Right renal cortex interstitium (tissue), 3 donors: Measurements from ENCODE around the gene CDKL4. TPM values are rescaled to one million over a fixed set of nuclear protein-coding genes. Genes with fewer than 3 reads are reported as not detected.
"Not testable (repeated sequence)": the region's sequence is repeated elsewhere in the genome, so short reads cannot be mapped to it uniquely, and the experiment has no call there.

ENCODE experiments used
- DNase-seq, 3 donors: peaks; one replicate each; pipeline ENCODE4 v3.0.0-alpha.2; 2013; ENCODE audit warnings: low read depth in 3 of 3, low spot score in 2 of 3
- polyA plus RNA-seq, 3 donors: library from polyadenylated mRNA; unstranded; fragments of 120-200 nt; gene quantifications; one replicate each; pipeline ENCODE4 v1.2.1, GENCODE V29; 2013; ENCODE audit not compliant: insufficient read length in 3 of 3

Gene CDKL4
- polyA plus RNA-seq, 3 donors = 0.81 to 1.0 (median 0.90) TPM

- no peak for DNase-seq
Observed at GRCh38 chr2:39234754-39235153, 9.0 kb downstream of the CDKL4 start.

DNA sequence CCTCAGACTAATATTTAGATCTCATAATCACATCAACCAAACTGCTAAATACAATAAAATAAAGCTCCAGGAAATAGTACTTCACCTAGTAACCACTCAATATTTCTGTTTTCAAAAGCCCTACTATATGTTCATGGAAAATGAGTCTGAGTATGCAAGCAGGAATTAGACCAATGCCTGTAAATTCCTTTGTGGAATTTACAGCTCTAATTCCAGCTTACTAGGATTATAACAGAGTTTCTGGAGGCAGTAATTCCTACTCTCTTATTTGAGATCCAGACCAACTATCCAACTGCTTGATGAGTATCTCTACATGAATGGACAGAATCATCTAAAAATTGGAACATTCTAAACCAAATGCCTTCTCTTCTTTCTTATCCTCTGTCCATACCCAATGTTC, 11.6 kb downstream of the CDKL4 start:
- DNase-seq = no peak

GRCh38 chr2:39228413-39229209, 15.2 kb downstream of the CDKL4 start:
- DNase-seq = no peak

DNA sequence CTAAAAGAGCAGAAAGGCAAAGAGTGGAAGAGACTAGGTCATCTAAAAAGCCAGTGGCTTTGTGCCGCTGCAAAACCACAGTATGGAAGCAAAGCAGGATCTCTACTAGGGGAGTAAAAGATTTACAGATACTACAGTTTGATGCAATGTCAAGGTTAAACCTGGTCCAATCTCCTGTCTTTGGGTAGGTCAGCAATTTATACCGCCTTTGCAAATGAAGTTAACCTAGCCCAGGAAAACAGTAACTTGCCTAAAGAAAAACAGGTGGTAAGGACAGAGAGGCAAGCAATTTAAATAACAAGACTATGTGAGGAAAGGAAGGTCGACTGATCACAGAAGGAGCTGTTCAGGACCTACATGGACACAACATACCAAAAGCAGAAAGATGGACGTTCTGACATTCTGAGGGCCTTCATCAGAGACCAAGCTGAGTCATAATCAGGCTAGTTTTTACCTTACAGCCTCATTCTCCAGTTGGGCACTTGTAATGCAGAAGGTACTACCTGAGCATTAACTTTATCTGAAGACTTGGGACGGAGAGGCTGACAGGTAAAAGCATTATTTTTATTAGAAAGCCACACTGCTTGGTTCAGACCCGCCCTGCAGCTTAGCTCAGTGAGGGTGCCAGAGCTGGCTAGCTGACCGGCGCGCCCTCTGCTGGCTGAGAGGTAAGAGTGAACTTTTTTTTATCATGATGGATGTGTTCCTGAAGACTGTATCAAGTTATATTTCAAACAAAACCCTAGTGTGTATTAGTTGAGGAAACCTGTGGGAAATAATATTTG, 15.9 kb downstream of the CDKL4 start:
- peak; percentile 31 to 56 (median 51) for DNase-seq

DNA sequence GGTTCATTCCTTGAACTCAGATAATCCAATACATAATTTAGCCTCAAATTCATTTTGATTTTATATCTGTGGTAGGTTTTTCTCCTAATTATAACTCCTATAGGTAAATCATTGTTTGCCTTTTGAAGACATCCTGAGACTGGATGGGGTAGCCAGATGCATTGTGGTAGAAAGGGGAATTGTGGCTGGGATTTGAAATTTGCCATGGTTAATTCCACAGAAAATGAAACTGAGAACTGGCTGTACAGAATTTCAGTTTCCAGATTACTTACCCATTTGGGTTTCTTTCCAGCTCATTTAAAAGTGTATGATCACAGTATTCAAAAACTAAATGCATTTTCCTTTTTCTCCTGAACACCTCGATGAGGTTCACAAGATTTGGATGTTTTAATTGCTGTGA, 18.2 kb downstream of the CDKL4 start:
- DNase-seq = no peak

GRCh38 chr2:39223909-39224308, 19.9 kb downstream of the CDKL4 start:
- DNase-seq = no peak

- no peak for DNase-seq
Observed at GRCh38 chr2:39221459-39221858, 22.3 kb downstream of the CDKL4 start.

DNA sequence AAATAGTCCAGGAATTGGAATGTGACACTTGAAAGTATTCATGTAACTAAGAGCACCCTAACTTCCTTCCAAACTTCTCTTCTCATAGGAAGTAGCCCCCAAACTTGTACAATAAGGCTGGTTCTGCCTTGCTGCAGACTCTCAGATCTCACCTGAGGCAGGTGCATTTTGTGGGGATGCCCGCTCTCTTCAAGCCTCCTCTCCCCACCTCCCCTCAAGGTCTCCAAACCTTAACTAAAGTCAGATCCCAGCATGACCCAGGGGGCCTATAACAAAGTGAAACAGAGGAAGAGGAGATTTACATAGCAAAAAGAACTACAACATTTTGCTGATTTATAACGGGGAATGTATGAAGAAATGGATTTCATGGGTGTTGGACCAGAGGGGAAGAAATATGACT, 23.6 kb downstream of the CDKL4 start:
- no peak for DNase-seq

DNA sequence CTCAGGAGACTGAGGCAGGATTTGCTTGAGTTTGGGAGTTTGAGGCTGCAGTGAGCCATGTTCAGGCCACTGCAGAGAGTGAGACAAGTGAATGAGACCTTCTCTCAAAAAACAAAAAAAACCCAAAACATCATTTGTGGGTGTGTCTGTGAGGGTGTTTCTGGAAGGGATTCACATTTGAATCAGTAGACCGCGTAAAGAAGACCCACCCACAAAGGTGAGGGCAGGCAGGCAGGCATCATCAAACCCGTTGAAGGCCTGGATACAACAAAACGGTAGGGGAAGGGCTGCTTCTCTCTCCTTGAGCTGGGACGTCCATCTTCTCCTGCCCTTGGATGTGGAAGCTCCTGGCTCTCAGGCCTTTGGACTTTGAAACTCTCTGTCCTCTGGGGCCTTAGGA, 25.4 kb downstream of the CDKL4 start:
- no peak for DNase-seq

DNA sequence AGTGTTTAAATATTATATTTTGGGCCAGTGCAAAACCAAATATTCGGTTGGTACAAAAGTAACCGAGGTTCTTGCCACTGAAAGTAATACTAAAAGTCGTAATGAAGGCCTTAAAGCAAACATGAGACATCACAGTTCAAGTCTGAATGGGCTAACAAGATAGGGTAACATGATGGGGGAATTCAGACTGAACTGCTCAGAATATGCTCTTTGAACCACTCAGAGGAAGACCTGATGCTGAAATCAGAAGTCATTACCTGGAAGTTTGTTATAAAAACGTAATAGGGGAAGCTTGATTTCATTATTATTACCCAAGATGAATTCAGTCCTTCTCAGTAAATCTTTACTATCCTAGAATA, 26.6 kb downstream of the CDKL4 start:
- no peak for DNase-seq

DNA sequence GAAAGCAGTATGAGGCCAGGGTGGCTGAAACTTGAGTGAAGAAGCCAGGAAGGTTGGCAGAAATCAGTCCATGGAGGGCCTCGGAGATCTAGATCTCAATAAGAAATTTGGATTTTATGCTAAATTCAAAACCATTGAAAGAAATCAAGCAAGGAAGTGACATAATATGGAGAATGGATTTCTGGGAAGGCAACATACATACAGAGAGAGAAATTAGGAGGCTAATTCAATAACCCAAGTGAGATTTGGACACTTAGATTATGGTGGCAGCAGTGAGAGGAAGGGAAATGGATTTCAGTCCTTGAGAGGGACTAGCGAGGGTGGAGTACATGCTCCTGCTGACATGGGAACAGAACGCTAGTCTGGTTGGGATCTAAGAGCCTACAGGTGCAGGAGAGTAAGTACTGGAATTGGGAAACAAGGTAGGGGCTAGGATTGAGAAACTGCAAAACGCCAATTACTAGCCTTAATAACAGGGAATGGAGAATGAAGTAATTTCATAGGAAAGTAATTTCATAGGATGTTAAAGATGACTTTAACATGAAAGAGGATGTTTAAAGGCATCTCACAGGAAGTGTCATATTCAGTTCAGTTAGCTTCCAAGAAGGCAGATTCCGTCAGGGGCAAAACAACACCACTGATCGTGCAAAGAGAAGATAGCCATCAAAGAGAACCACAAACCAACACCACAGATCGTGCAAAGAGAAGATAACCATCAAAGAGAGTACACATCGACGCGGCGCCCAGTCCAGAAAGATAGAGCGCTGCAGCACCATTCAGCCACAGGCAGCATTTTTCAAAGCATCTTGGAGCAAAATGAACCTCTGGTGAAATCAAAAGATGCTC, 27.2 kb downstream of the CDKL4 start:
- no peak for DNase-seq

DNA sequence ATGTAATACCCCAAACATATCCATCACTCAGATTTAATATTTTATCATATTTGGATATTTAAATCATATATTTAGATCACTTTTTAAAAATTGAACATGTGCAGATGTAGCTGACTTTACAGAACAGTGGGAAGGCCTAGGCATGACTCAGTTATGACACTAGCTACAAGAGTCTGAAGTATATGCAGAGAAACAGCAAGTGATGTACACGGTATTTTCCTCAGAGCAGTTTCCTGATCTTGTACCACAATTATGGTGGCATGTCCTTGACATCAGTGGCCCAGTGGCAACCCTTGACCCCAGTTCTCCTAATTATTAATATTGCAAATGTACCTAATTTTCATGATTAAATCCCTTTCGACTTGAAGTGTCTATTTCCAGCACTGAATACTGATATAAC, 28.2 kb downstream of the CDKL4 start:
- no peak for DNase-seq

DNA sequence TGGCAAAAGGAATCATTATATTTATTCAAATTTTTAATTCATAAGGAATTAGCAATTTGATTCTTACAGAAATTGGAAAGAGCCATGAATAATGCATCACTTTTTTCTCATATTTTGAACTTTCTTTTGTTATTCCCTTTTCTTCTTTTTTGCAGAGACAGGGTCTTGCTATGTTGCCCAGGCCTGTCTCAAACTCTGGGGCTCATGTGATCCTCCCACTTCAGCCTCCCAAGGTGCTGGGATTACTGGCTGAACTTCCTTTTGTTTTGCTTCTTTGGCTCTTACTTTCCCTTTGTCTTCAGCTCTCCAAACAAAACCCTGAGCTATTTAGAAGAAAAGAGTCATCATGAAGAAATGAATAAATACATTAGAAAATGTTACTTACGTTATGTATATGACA, 30.8 kb downstream of the CDKL4 start:
- DNase-seq = no peak

DNA sequence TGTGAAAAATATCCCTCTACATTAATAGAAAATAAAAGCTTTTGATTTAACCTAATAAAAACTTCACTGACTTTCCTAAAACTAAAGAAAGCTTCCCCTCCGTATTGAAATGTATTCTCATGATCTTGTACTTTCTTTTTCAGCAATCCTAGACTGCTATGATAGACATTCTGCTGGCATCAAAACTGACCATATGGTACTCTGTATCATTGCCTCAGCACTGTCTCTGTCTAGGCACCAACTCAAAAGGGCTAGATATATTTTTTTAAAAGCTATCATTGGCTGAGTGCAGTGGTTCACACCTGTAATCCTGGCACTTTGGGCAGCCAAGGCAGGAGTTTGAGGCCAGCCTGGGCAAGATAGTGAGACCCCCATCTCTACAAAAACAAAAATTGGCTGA, 32.9 kb downstream of the CDKL4 start:
- no peak for DNase-seq

DNA sequence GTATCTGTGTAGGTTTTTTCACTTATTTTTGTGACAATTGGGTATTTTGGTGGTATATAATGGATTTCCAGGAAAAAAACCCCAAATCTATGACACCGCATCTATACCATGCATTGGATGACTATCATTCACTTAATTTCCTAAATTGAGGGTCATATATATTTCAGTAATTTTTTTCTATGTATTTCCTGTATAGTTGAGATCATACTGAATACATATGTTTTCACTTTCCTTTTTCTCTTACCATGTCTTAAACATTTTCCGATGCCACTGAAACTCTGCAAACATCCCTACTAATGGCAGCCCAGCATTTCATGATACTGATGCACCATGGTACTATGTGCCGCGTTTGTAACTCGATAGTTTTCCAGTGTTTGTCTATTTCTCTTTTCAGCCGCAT, 40.4 kb downstream of the CDKL4 start:
- DNase-seq = no peak

- no peak for DNase-seq
Observed at GRCh38 chr2:39202639-39203369, 41.0 kb downstream of the CDKL4 start.

DNA sequence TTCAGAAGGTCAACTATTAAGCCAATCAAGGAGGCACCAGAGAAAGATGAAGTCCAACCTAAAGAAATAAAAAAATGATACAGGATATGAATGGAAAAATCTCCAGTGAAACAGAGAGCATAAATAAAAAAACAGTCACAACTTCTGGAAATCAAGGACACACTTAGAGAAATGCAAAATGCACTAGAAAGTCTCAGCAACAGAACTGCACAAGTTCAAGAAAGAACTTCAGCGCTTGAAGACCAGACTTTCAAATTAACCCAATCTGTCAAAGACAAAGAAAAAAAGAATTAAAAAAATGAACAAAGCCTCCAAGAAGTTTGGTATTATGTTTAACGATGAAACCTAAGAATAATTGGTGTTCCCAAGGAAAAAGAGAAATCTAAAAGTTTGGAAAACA, 46.8 kb downstream of the CDKL4 start:
- not testable (repeated sequence) for DNase-seq

GRCh38 chr2:39194686-39195085, 49.1 kb downstream of the CDKL4 start:
- no peak for DNase-seq

- no peak for DNase-seq
Observed at GRCh38 chr2:39188960-39189494, 54.7 kb downstream of the CDKL4 start.

DNA sequence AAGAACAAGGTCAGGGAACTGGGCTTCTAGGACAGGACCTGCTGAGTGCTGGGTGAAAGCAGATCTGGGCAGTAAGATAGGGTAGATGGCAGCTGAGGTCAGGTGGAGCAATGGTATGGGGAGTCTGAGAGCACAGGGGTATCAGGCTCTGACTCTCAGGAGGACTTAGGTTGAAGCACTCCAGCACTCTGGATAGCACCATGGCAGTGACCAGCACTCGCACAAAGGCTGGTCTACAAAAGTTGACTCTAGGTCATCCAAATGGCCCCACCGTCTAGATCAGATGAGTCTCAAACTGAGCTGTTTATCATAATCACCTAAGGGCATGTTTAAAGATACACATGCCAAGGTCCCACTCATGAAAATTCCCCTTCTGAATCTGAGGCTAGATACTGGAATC, 60.1 kb downstream of the CDKL4 start:
- no peak for DNase-seq
